Measurements from ENCODE around the gene MAP3K20.

- TF ChIP-seq FOXP2 (optimal IDR thresholded peaks at IDR 0.05; ENCODE audit: borderline replicate concordance, extremely low read depth, extremely low read length, insufficient read depth), result no peak
- TF ChIP-seq REST (IDR thresholded peaks at IDR 0.05; ENCODE audit: insufficient read depth in 1 of 2, low read depth in 2 of 2, low read length in 2 of 2), result no peak
- no peak for TF ChIP-seq POLR2AphosphoS5 (IDR thresholded peaks at IDR 0.05; ENCODE audit: low read depth, low read length)
- TF ChIP-seq SIN3A (IDR thresholded peaks at IDR 0.05; ENCODE audit: borderline replicate concordance, insufficient read depth, low read length), result no peak
- no peak for TF ChIP-seq TAF1 (IDR thresholded peaks at IDR 0.05; ENCODE audit: borderline replicate concordance, insufficient read depth, low read length)
Observed at GRCh38 chr2:173157676-173158293, 82.1 kb downstream of the MAP3K20 start.

All from PFSK-1 (cell line).